HAP-1 (cell line): ENCODE measurements around the gene ITSN1.
"Not testable (repeated sequence)": the region's sequence is repeated elsewhere in the genome, so short reads cannot be mapped to it uniquely, and the experiment has no call there.

Experiments
- DNase-seq, 2 experiments: peaks; one replicate each; pipeline ENCODE4 v3.0.0-alpha.2; 2016 to 2020; ENCODE audit warnings: low spot score in 2 of 2
- H3K27me3 ChIP-seq: fragments of 250-450 bp; sonication (Bioruptor Pico); 2 replicates; pipeline ENCODE4 v1.5.1; 2020; ENCODE audit warnings: low read depth, mild to moderate bottlenecking, moderate library complexity
- H3K36me3 ChIP-seq: fragments of 250-450 bp; sonication (Bioruptor Pico); replicated peaks from 2 replicates; pipeline ENCODE4 v1.5.1; 2020; ENCODE audit warnings: mild to moderate bottlenecking
- H3K4me1 ChIP-seq: fragments of 250-450 bp; sonication (Bioruptor Pico); 2 replicates; pipeline ENCODE4 v1.5.1; 2020; ENCODE audit warnings: mild to moderate bottlenecking
- H3K4me3 ChIP-seq: fragments of 250-450 bp; sonication (Bioruptor Pico); 2 replicates; pipeline ENCODE4 v1.5.1; 2020; ENCODE audit warnings: mild to moderate bottlenecking, moderate library complexity
- H3K9me3 ChIP-seq: fragments of 250-450 bp; sonication (Bioruptor Pico); 2 replicates; pipeline ENCODE4 v1.5.1; 2020; ENCODE audit warnings: mild to moderate bottlenecking, moderate library complexity
- in situ Hi-C: fragments of 300-500 bp; cut with MboI; formaldehyde crosslinking; loops from 3 replicates; pipeline ENCODE4 v1.14.3; 2020; ENCODE audit warnings: low sequenced_read_pairs, inconsistent platforms, mixed read lengths

The ITSN1 gene

DNA sequence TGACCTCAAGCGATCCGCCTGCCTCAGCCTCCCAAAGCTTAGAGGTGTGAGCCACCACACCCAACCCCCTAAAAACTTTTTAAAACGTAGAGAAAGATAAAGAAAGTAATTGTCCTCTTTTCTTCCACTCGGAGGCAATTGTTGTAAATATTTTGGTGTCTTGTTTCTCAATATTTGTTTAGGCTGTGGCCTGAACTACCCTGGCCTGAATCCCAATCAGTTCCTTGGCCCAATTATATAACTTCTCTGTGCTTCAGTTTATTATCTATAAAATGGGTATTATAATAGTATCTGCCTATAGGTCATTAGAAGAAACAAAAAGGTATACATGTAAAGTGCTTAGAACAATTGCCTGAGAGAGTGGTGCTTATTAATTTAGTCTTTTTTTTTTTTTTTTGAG, 275.1 kb downstream of the ITSN1 start:
- in situ Hi-C loops: loop anchor here (25.0 kb wide), 1 partner anchor 695 kb away; the partner anchor contains the start of gene RCAN1
- no peak overlapping the region for H3K4me3 ChIP-seq
- DNase-seq: no peak
- peaks cover 9% of the 10 kb centered on the region for H3K4me1 ChIP-seq
- H3K9me3 ChIP-seq: no peaks in the 10 kb centered on the region
- H3K36me3 ChIP-seq: peaks cover 11% of the 10 kb centered on the region
- no peaks in the 10 kb centered on the region for H3K27me3 ChIP-seq

- DNase-seq: peak; percentile 80 to 95
- in situ Hi-C loops: loop anchor here (25.0 kb wide), 1 partner anchor 688 kb away; the partner anchor contains the start of gene RCAN1
- H3K27me3 ChIP-seq: no peaks in the 10 kb centered on the region
- H3K4me3 ChIP-seq: no peak overlapping the region
- peaks cover 4% of the 10 kb centered on the region for H3K4me1 ChIP-seq
- no peaks in the 10 kb centered on the region for H3K36me3 ChIP-seq
- H3K9me3 ChIP-seq: no peaks in the 10 kb centered on the region
These were observed 281.9 kb downstream of the ITSN1 start for GRCh38 chr21:33924079-33924765.

- Histone ChIP-seq H3K9me3 (no peaks in the 10 kb centered on the region), H3K4me1 (peaks cover 4% of the 10 kb centered on the region), H3K4me3 (no peak overlapping the region), H3K36me3 (no peaks in the 10 kb centered on the region), H3K27me3 (no peaks in the 10 kb centered on the region)
- no peak for DNase-seq
- in situ Hi-C loops: loop anchor here (25.0 kb wide), 1 partner anchor 688 kb away; the partner anchor contains the start of gene RCAN1
These were observed 282.4 kb downstream of the ITSN1 start for GRCh38 chr21:33924766-33925100.

GRCh38 chr21:33926248-33926647, 283.9 kb downstream of the ITSN1 start:
- H3K27me3 ChIP-seq, in situ Hi-C loops, H3K4me1 ChIP-seq, H3K9me3 ChIP-seq, H3K4me3 ChIP-seq, H3K36me3 ChIP-seq, DNase-seq: not testable (repeated sequence)

- DNase-seq, in situ Hi-C loops, H3K27me3 ChIP-seq, H3K36me3 ChIP-seq, H3K9me3 ChIP-seq: not testable (repeated sequence)
- Histone ChIP-seq H3K4me1 (peaks cover 31% of the 10 kb centered on the region), H3K4me3 (peak overlapping the region; percentile 24)
These were observed 288.9 kb downstream of the ITSN1 start for GRCh38 chr21:33931052-33931798.

DNA sequence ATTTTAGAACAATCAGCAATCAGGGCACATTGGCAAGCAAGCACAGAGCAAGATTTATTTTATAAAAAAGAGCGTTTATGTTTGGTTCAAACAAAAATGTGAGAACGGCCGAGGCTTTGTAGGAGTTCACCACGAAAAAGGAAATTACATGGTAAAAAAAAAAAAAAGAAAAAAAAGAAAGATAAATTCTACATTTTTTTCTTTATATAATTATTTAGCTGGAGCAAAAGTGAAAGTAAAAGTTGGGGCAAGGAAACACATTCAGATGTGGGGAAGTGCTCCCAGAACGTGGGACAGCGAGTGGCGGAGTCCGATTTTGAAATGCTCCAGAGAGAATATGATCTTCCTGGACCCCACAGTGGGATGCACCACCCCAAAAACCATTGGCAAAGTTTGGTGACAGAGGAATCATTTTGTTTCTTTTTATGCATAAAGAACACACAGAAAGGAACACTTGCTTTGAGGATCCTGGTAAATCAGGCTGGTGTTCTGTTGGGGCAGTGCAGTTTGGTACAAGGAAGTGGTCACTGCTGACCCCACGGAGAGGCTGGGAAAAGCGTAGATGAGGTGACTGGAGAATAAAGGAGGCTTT, 289.6 kb downstream of the ITSN1 start:
- Histone ChIP-seq H3K4me1 (peaks cover 34% of the 10 kb centered on the region), H3K4me3 (peak overlapping the region; percentile 24), H3K36me3 (no peaks in the 10 kb centered on the region), H3K9me3 (no peaks in the 10 kb centered on the region), H3K27me3 (no peaks in the 10 kb centered on the region)
- no peak for DNase-seq
- in situ Hi-C loops: no loop called here

DNA sequence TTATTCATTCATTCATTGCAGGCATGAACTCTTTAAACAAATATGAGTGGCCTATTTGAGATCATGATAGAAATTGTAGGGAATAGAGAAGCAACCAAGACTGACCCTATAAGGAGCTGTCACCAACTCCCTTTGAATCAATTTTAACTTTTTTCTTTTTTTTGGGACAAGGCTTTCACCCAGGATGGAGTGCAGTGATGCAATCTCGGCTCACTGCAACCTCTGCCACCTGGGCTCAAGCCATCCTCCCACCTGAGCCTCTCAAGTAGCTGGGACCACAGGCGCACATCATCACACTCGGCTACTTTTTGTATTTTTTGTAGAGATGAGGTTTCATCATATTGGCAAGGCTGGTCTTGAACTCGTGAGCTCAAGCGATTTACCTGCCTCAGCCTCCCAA, 290.4 kb downstream of the ITSN1 start:
- in situ Hi-C loops: no loop called here
- H3K4me3 ChIP-seq: no peak overlapping the region
- DNase-seq: no peak

GRCh38 chr21:33936301-33937038, 294.2 kb downstream of the ITSN1 start:
- in situ Hi-C loops: no loop called here

More for the DNA sequence above, 290.4 kb downstream of the ITSN1 start:
- H3K9me3 ChIP-seq: no peaks in the 10 kb centered on the region
- H3K27me3 ChIP-seq: no peaks in the 10 kb centered on the region
- no peaks in the 10 kb centered on the region for H3K36me3 ChIP-seq
- peaks cover 34% of the 10 kb centered on the region for H3K4me1 ChIP-seq

DNA sequence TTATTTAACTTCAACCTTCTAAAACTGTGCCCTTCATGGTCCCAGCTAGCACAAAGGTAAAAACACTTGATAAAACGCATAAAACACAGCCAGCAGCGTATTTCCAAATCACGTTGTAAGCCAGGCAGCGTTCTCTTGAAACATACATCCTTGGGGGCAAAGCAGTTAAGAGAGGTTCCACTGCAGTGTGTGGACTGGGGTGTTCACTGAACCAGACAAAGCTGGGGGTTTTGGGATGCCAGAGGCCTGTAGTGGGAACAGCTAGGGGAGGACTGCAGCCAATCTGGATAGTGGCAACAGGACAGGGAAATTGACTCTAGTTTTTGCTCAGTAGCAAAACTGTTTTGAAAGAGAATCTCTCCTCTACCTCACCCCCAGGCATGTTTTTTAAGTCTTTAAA, 294.8 kb downstream of the ITSN1 start:
- Histone ChIP-seq H3K9me3 (no peaks in the 10 kb centered on the region), H3K4me3 (no peak overlapping the region), H3K27me3 (no peaks in the 10 kb centered on the region), H3K4me1 (peaks cover 39% of the 10 kb centered on the region), H3K36me3 (no peaks in the 10 kb centered on the region)
- in situ Hi-C loops: no loop called here
- no peak for DNase-seq

More at GRCh38 chr21:33936301-33937038, 294.2 kb downstream of the ITSN1 start:
- H3K4me3 ChIP-seq: no peak overlapping the region
- no peaks in the 10 kb centered on the region for H3K27me3 ChIP-seq
- no peaks in the 10 kb centered on the region for H3K9me3 ChIP-seq
- peak; percentile 66 to 67 for DNase-seq
- no peaks in the 10 kb centered on the region for H3K36me3 ChIP-seq
- H3K4me1 ChIP-seq: peaks cover 39% of the 10 kb centered on the region

DNA sequence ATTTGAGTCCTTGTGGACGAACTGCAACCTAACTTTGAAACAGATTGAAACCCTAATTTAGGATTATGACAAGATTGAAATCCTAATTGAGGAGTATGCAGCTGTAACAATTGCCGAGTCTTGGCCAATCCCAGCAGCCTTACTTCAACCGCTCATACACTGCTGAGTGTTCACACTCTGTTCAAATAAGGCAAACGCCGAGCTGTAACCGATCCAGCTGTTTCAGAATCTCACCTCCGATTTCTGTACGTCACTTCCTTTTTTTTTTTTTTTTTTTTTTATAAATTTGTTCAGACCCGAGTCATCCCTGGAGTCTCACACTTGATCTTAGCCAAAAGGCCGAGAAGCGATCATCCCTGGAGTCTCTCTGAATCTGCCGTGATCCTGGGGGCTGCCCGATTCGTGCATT, 295.6 kb downstream of the ITSN1 start:
- Histone ChIP-seq H3K4me3 (no peak overlapping the region), H3K4me1 (peaks cover 40% of the 10 kb centered on the region), H3K36me3 (no peaks in the 10 kb centered on the region), H3K9me3 (no peaks in the 10 kb centered on the region), H3K27me3 (no peaks in the 10 kb centered on the region)
- no peak for DNase-seq
- in situ Hi-C loops: no loop called here

DNA sequence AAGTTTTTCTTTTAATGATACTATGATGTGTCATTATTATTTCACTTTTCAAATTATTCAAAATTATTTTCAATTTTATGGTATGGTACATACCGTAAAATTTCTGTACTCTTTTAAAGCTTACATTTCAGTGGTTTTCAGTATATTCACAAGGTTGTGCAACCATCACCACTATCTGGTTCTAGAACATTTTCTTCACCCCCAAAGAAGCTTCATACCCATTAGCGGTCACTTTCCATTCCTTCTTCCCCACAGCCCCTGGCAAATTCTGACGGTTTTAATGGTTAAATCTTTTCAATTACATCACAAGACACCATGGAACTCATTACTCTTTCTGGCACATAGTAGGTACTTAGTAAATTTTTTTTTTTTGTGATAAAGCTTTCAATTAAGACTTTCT, 296.1 kb downstream of the ITSN1 start:
- no peak overlapping the region for H3K4me3 ChIP-seq
- no peaks in the 10 kb centered on the region for H3K36me3 ChIP-seq
- in situ Hi-C loops: no loop called here
- DNase-seq: no peak
- H3K9me3 ChIP-seq: no peaks in the 10 kb centered on the region; the same call in 1 of the 2 replicates
- H3K27me3 ChIP-seq: no peaks in the 10 kb centered on the region
- H3K4me1 ChIP-seq: peaks cover 44% of the 10 kb centered on the region

DNA sequence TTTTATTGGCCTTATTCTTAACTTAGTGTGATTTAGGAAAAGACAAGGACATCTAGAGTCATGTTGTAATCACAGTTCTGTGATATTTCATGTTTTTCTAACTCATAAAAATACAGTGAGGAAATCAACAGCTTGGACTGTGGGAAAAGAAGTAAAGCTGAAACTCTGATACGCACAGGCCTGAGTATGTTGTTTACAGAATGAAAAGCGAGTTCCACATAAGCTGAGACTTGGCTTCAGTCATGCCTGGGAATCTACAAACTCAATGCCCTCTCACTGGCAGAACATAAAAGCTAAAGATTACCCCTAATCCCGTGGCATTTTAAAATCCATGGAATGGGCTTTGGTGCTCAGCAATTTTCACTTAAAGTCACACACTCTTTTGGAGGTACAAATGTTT, 296.9 kb downstream of the ITSN1 start:
- Histone ChIP-seq H3K27me3 (no peaks in the 10 kb centered on the region), H3K9me3 (peaks cover 3% of the 10 kb centered on the region; the same call in 1 of the 2 replicates), H3K36me3 (no peaks in the 10 kb centered on the region), H3K4me3 (no peak overlapping the region), H3K4me1 (peaks cover 47% of the 10 kb centered on the region)
- no peak for DNase-seq
- in situ Hi-C loops: no loop called here

GRCh38 chr21:33940164-33940880, 298.0 kb downstream of the ITSN1 start:
- Histone ChIP-seq H3K36me3 (no peaks in the 10 kb centered on the region), H3K4me3 (no peak overlapping the region), H3K27me3 (no peaks in the 10 kb centered on the region), H3K4me1 (peaks cover 43% of the 10 kb centered on the region), H3K9me3 (peaks cover 3% of the 10 kb centered on the region; the same call in 1 of the 2 replicates)
- in situ Hi-C loops: no loop called here
- DNase-seq: no peak
